ENCODE measurements around the gene PRKCD.

GRCh38 chr3:53185761-53186465 lies 24.9 kb downstream of the PRKCD start:
- TF ChIP-seq KAT7 (CRISPR knock-in tag; IDR thresholded peaks at IDR 0.05; ENCODE audit: borderline replicate concordance) (no peak), CTCF (IDR thresholded peaks at IDR 0.05) (no peak), AFF4 (CRISPR knock-in tag; IDR thresholded peaks at IDR 0.05; ENCODE audit: borderline replicate concordance) (no peak), ATF2 (CRISPR knock-in tag; IDR thresholded peaks at IDR 0.05; ENCODE audit: borderline replicate concordance, low read depth) (no peak), NR2C2 (CRISPR knock-in tag; IDR thresholded peaks at IDR 0.05) (no peak), PREB (CRISPR knock-in tag; IDR thresholded peaks at IDR 0.05; ENCODE audit: borderline replicate concordance) (no peak), E2F4 (CRISPR knock-in tag; IDR thresholded peaks at IDR 0.05; ENCODE audit: borderline replicate concordance, low read depth) (no peak), FOXJ3 (CRISPR knock-in tag; IDR thresholded peaks at IDR 0.05; ENCODE audit: borderline replicate concordance) (no peak), CREB1 (CRISPR knock-in tag; IDR thresholded peaks at IDR 0.05) (no peak), IRF2 (CRISPR knock-in tag; IDR thresholded peaks at IDR 0.05; ENCODE audit: borderline replicate concordance, low read depth) (no peak), MAX (CRISPR knock-in tag; IDR thresholded peaks at IDR 0.05) (no peak), ZNF317 (CRISPR knock-in tag; IDR thresholded peaks at IDR 0.05; ENCODE audit: borderline replicate concordance, low read depth) (no peak), JUN (CRISPR knock-in tag; IDR thresholded peaks at IDR 0.05) (no peak)
